Caco-2 (cell line): ENCODE measurements around the gene KRT80. TPM values are rescaled to one million over a fixed set of nuclear protein-coding genes. Genes with fewer than 3 reads are reported as not detected.
A peak's percentile ranks its signal among the peaks of the same experiment; 100 is the strongest.

ENCODE experiments used
- BruUV-seq: library from RNA; stranded (reverse); fragments of 400-500 nt; replicated peaks from 2 replicates; lab custom pipeline; 2021; lab: Mats Ljungman, UMichigan
- CTCF ChIA-PET: fragments of 300-600 bp; sonication (Branson Sonifier 250); formaldehyde crosslinking; loops from one replicate; lab custom pipeline; 2022; ENCODE audit warnings: antibody characterized with exemption; lab: Charles Lee
- POLR2A ChIA-PET: fragments of 300-600 bp; sonication (Branson Sonifier 250); formaldehyde crosslinking; loops from one replicate; lab custom pipeline; 2022; ENCODE audit warnings: antibody characterized with exemption; lab: Charles Lee
- DNase-seq, 2 experiments: peaks; one replicate each; pipeline versions ENCODE4 v3.0.0 to v3.0.0-alpha.2; 2020 to 2022
- H3K27me3 ChIP-seq: replicated peaks from 2 replicates; pipeline ENCODE4 v1.6.0; 2011; ENCODE audit warnings: low read length; ENCODE audit not compliant: control insufficient read depth, insufficient read depth
- H3K36me3 ChIP-seq: 2 replicates; pipeline ENCODE4 v1.5.1; 2011; ENCODE audit warnings: low read length; ENCODE audit not compliant: control insufficient read depth, insufficient read depth
- H3K4me1 ChIP-seq: fragments of 250-450 bp; sonication (Bioruptor Pico); 2 replicates; pipeline ENCODE4 v1.5.1; 2020; ENCODE audit warnings: mild to moderate bottlenecking
- H3K4me3 ChIP-seq: 2 replicates; pipeline ENCODE4 v1.5.1; 2011; ENCODE audit warnings: low read depth, mild to moderate bottlenecking, control low read depth, low read length
- H3K9me3 ChIP-seq: fragments of 250-450 bp; sonication (Bioruptor Pico); 2 replicates; pipeline ENCODE4 v1.5.1; 2020; ENCODE audit warnings: mild to moderate bottlenecking, moderate library complexity
- H3K27ac Mint-ChIP-seq: one replicate; pipeline ENCODE4 v1.8.0; 2022; ENCODE audit warnings: mixed read lengths; ENCODE audit not compliant: unreplicated experiment
- H3K27me3 Mint-ChIP-seq: one replicate; pipeline ENCODE4 v1.8.0; 2022; ENCODE audit warnings: mixed read lengths; ENCODE audit not compliant: insufficient read depth, unreplicated experiment
- H3K36me3 Mint-ChIP-seq: one replicate; pipeline ENCODE4 v1.8.0; 2022; ENCODE audit warnings: mild to moderate bottlenecking, mixed read lengths; ENCODE audit not compliant: insufficient read depth, unreplicated experiment
- H3K4me1 Mint-ChIP-seq: one replicate; pipeline ENCODE4 v1.8.0; 2022; ENCODE audit warnings: low read depth, mixed read lengths; ENCODE audit not compliant: unreplicated experiment
- H3K4me3 Mint-ChIP-seq: one replicate; pipeline ENCODE4 v1.8.0; 2022; ENCODE audit warnings: mild to moderate bottlenecking, moderate library complexity, mixed read lengths; ENCODE audit not compliant: unreplicated experiment
- H3K9me3 Mint-ChIP-seq: one replicate; pipeline ENCODE4 v1.8.0; 2022; ENCODE audit warnings: mixed read lengths; ENCODE audit not compliant: unreplicated experiment
- CTCF ChIP-seq, 2 experiments: fragments of 200-600 bp in 1 of 2; IDR thresholded peaks; 1 replicate in 1 of 2; 2 replicates in 1 of 2; pipeline versions ENCODE4 v1.5.1 to v1.8.0; 2011 to 2022; ENCODE audit warnings: antibody characterized with exemption in 1 of 2, control low read depth in 1 of 2, inconsistent platforms in 1 of 2, low read depth in 1 of 2, low read length in 1 of 2, mild to moderate bottlenecking in 1 of 2, moderate library complexity in 1 of 2; ENCODE audit not compliant: insufficient read depth in 1 of 2, severe bottlenecking in 1 of 2, unreplicated experiment in 1 of 2
- intact Hi-C: fragments of 100-400 bp; cut with micrococcal nuclease; formaldehyde crosslinking; loops from one replicate; pipeline ENCODE4 v1.10.0; 2022; ENCODE audit not compliant: unreplicated experiment
- total RNA-seq: library from RNA; stranded (reverse); gene quantifications from 2 replicates; pipeline ENCODE4 v1.2.3, GENCODE V29; 2022

Gene KRT80
- total RNA-seq, 1 experiment from 2014 or later, result 0.29 TPM

- no peaks in the 10 kb centered on the region for H3K36me3 Mint-ChIP-seq
- BruUV-seq, result no TSS peak
- intact Hi-C loops, result no loop called here
Observed at GRCh38 chr12:52203079-52203921, 11.5 kb upstream of the KRT80 start.

GRCh38 chr12:52202361-52203078 is 10.7 kb upstream of the KRT80 start:
- BruUV-seq, result no TSS peak
- POLR2A ChIA-PET, result no interaction called here
- Mint-ChIP-seq H3K27ac (peak overlapping the region; percentile 20), H3K4me3 (no peak overlapping the region), H3K27me3 (no peaks in the 10 kb centered on the region), H3K4me1 (peaks cover 6% of the 10 kb centered on the region), H3K36me3 (no peaks in the 10 kb centered on the region), H3K9me3 (no peaks in the 10 kb centered on the region)
- Histone ChIP-seq H3K36me3 (no peaks in the 10 kb centered on the region), H3K27me3 (no peaks in the 10 kb centered on the region), H3K9me3 (no peaks in the 10 kb centered on the region), H3K4me3 (no peak overlapping the region), H3K4me1 (peaks cover 7% of the 10 kb centered on the region; the same call in 1 of the 2 replicates)
- no peak for DNase-seq
- CTCF ChIA-PET, result no interaction called here
- TF ChIP-seq CTCF (IDR thresholded peaks at IDR 0.05; ENCODE audit: insufficient read depth in 1 of 2, low read depth in 1 of 2, low read length in 1 of 2, severe bottlenecking in 1 of 2, unreplicated experiment in 1 of 2), result no peak
- intact Hi-C loops, result no loop called here

More at GRCh38 chr12:52203079-52203921, 11.5 kb upstream of the KRT80 start:
- H3K4me3 ChIP-seq, result no peak overlapping the region
- ChIA-PET POLR2A (no interaction called here), CTCF (interaction anchor here (0.5 kb wide), 1 partner anchor 31 kb away, joined by 3 read pairs; no protein-coding TSS in a partner anchor)
- DNase-seq, result peak; percentile 34 to 50
- TF ChIP-seq CTCF (IDR thresholded peaks at IDR 0.05; ENCODE audit: insufficient read depth in 1 of 2, low read depth in 1 of 2, low read length in 1 of 2, severe bottlenecking in 1 of 2, unreplicated experiment in 1 of 2), result no peak
- H3K36me3 ChIP-seq, result no peaks in the 10 kb centered on the region
- no peaks in the 10 kb centered on the region for H3K9me3 Mint-ChIP-seq
- peak overlapping the region; percentile 20 for H3K27ac Mint-ChIP-seq
- H3K9me3 ChIP-seq, result no peaks in the 10 kb centered on the region
- H3K27me3 ChIP-seq, result no peaks in the 10 kb centered on the region
- no peak overlapping the region for H3K4me3 Mint-ChIP-seq
- no peaks in the 10 kb centered on the region for H3K27me3 Mint-ChIP-seq
- peaks cover 6% of the 10 kb centered on the region for H3K4me1 Mint-ChIP-seq
- H3K4me1 ChIP-seq, result peaks cover 7% of the 10 kb centered on the region; the same call in 1 of the 2 replicates

DNA sequence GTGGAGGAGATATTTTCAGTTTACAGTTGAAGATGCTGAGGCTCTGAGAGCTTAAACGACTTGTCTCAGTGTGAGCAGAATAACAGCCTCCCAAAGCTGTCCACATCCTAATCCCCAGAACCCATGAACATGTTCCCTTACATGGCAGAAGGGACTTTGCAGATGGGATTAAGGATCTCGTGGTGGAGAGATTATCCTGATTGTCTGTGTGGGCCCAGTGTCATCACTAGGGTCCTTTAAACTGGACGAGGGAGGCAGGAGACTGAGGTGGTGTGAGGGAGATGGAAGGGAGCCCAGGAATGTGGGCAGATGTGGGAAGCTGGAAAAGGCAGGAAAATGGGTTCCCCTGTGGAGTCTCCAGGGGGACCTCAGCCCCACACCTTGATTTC is 9.6 kb upstream of the KRT80 start:
- peaks cover 6% of the 10 kb centered on the region for H3K4me1 Mint-ChIP-seq
- intact Hi-C loops, result no loop called here
- Histone ChIP-seq H3K4me3 (no peak overlapping the region), H3K27me3 (no peaks in the 10 kb centered on the region), H3K4me1 (peaks cover 7% of the 10 kb centered on the region; the same call in 1 of the 2 replicates), H3K36me3 (no peaks in the 10 kb centered on the region), H3K9me3 (no peaks in the 10 kb centered on the region)
- DNase-seq, result no peak
- no peaks in the 10 kb centered on the region for H3K36me3 Mint-ChIP-seq
- TF ChIP-seq CTCF (IDR thresholded peaks at IDR 0.05; ENCODE audit: insufficient read depth in 1 of 2, low read depth in 1 of 2, low read length in 1 of 2, severe bottlenecking in 1 of 2, unreplicated experiment in 1 of 2), result no peak
- no peaks in the 10 kb centered on the region for H3K27me3 Mint-ChIP-seq
- no peak overlapping the region for H3K27ac Mint-ChIP-seq
- POLR2A ChIA-PET, result no interaction called here
- no TSS peak for BruUV-seq
- CTCF ChIA-PET, result no interaction called here
- H3K4me3 Mint-ChIP-seq, result no peak overlapping the region
- no peaks in the 10 kb centered on the region for H3K9me3 Mint-ChIP-seq
